Type B pancreatic cell (in vitro differentiated cells): ENCODE data around the gene ZNF217. TPM values are rescaled to one million over a fixed set of nuclear protein-coding genes. Genes with fewer than 3 reads are reported as not detected.
"Not testable (repeated sequence)": the region's sequence is repeated elsewhere in the genome, so short reads cannot be mapped to it uniquely, and the experiment has no call there.

Experiments
- DNase-seq: peaks from one replicate; pipeline ENCODE4 v3.0.0; 2021; ENCODE audit warnings: mixed read lengths; ENCODE audit not compliant: unreplicated experiment; ENCODE audit errors: extremely low spot score
- H3K27ac Mint-ChIP-seq: 2 replicates; pipeline ENCODE4 v1.8.0; 2021; ENCODE audit warnings: mild to moderate bottlenecking, mixed read lengths
- H3K27me3 Mint-ChIP-seq: 2 replicates; pipeline ENCODE4 v1.8.0; 2021; ENCODE audit warnings: mixed read lengths
- H3K36me3 Mint-ChIP-seq: 2 replicates; pipeline ENCODE4 v1.8.0; 2021; ENCODE audit warnings: mixed read lengths
- H3K4me1 Mint-ChIP-seq: one replicate; pipeline ENCODE4 v1.8.0; 2021; ENCODE audit warnings: mixed read lengths; ENCODE audit not compliant: unreplicated experiment
- H3K4me3 Mint-ChIP-seq: 2 replicates; pipeline ENCODE4 v1.8.0; 2021; ENCODE audit warnings: mild to moderate bottlenecking, mixed read lengths
- H3K9me3 Mint-ChIP-seq: 2 replicates; pipeline ENCODE4 v1.8.0; 2021; ENCODE audit warnings: mixed read lengths
- CTCF ChIP-seq: fragments of 200-600 bp; sonication (generic); conservative IDR thresholded peaks from 2 replicates; pipeline ENCODE4 v1.5.0; 2021; ENCODE audit warnings: antibody characterized with exemption, mild to moderate bottlenecking
- total RNA-seq: library from RNA; stranded (reverse); gene quantifications from 2 replicates; pipeline ENCODE4 v1.2.1, GENCODE V29; 2021; ENCODE audit warnings: low replicate concordance

Gene ZNF217
- total RNA-seq, 1 donor from 2014 or later = 32.8 TPM

DNA sequence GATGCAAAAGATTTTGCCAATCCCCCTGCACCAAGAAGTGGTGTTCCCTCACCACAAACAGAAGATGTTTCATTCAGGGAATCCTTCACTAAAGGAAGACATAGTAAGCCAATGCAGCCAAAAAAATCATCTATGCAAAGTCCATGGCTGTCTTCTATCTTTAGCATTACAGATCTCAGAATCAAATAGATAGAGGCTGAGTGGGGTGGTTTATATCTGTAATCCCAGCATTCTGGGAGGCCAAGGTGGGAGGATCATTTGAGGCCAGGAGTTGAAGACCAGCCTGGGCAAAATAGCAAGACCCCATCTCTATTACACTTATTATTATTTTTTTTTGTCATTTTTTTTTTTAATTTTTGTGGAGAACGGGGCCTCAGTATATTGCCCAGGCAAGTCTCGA, 32.9 kb upstream of the ZNF217 start:
- no peak for TF ChIP-seq CTCF
- no peaks in the 10 kb centered on the region for H3K36me3 Mint-ChIP-seq
- H3K4me1 Mint-ChIP-seq = peaks cover 23% of the 10 kb centered on the region
- H3K9me3 Mint-ChIP-seq = no peaks in the 10 kb centered on the region
- H3K27ac Mint-ChIP-seq = no peak overlapping the region
- no peak for DNase-seq
- H3K4me3 Mint-ChIP-seq = no peak overlapping the region
- no peaks in the 10 kb centered on the region for H3K27me3 Mint-ChIP-seq

- Mint-ChIP-seq H3K27ac (no peak overlapping the region), H3K27me3 (no peaks in the 10 kb centered on the region)
- TF ChIP-seq CTCF = no peak
Measured at GRCh38 chr20:53625311-53626129, 31.9 kb upstream of the ZNF217 start.

GRCh38 chr20:53624927-53625250, 31.2 kb upstream of the ZNF217 start:
- not testable (repeated sequence) for H3K36me3 Mint-ChIP-seq, H3K27me3 Mint-ChIP-seq, H3K27ac Mint-ChIP-seq, H3K9me3 Mint-ChIP-seq, DNase-seq, H3K4me3 Mint-ChIP-seq
- H3K4me1 Mint-ChIP-seq = peaks cover 28% of the 10 kb centered on the region

More at GRCh38 chr20:53625311-53626129, 31.9 kb upstream of the ZNF217 start:
- H3K4me1 Mint-ChIP-seq = peaks cover 28% of the 10 kb centered on the region
- no peaks in the 10 kb centered on the region for H3K9me3 Mint-ChIP-seq
- DNase-seq = no peak
- H3K4me3 Mint-ChIP-seq = no peak overlapping the region
- no peaks in the 10 kb centered on the region for H3K36me3 Mint-ChIP-seq

DNA sequence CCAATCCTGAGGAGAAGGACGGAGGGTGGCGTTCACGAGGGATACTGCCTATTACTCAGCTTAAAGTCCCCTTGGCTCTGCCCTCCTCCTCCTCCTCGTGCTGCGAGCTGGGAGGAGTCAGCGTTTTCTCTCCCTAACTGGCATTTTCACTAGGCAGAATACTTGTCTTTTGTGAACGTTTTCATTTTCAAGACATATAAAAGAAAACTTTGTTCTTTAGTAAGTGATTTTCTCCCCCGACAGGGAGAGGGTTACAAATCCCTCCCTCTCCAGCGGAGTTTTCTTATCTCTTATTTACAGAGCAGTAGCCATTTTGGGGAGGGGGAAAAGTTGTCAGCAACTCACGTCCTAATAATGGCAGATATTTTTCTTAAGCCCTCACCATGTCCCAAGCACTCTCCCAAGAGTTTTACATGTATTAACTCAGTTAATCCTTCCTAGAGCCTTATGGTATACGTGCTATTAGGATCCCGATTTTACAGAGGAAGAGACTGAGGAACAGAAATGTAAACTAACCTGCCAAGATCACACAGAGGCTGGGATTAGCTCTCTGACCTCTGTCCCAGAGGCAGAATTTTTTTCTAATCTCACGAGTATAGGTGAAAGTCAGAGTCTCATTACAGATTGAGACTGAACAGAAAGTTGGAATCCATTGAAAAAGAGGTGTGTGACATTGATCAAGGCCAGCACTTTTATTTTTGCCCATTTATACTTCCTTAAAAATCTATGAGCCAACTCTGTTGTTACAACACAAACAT, 30.0 kb upstream of the ZNF217 start:
- Mint-ChIP-seq H3K9me3 (no peaks in the 10 kb centered on the region), H3K27ac (peak overlapping the region; percentile 98), H3K36me3 (no peaks in the 10 kb centered on the region), H3K4me1 (peaks cover 31% of the 10 kb centered on the region), H3K4me3 (peak overlapping the region; percentile 87), H3K27me3 (no peaks in the 10 kb centered on the region)
- no peak for DNase-seq
- no peak for TF ChIP-seq CTCF

DNA sequence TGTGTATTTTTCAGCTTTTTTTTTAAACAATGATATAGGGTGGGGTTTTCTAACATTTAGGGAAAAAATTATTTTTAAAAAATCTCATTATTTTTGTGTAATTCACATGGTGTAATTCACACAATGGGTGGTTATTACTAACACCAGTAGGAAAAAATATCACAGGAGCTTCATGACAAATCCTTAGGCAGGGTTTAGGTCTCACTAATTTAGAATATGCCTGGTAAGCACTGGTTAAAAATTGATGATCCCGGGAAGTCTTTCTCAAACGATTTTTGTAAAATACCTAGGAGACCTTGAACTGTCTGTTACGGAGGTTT, 29.5 kb upstream of the ZNF217 start:
- DNase-seq = no peak
- H3K36me3 Mint-ChIP-seq = no peaks in the 10 kb centered on the region
- peak overlapping the region; percentile 98 for H3K27ac Mint-ChIP-seq
- H3K27me3 Mint-ChIP-seq = no peaks in the 10 kb centered on the region
- H3K4me1 Mint-ChIP-seq = peaks cover 32% of the 10 kb centered on the region
- no peak for TF ChIP-seq CTCF
- peak overlapping the region; percentile 87 for H3K4me3 Mint-ChIP-seq
- no peaks in the 10 kb centered on the region for H3K9me3 Mint-ChIP-seq
